Activated naive CD4-positive, alpha-beta T cell treated with anti-CD3 and anti-CD28 coated beads, Interleukin-2, amount 50 U/mL, for 24 hours (primary cell): ENCODE measurements around the gene NFIX.
A peak's percentile ranks its signal among the peaks of the same experiment; 100 is the strongest.
"Not testable (repeated sequence)": the region's sequence is repeated elsewhere in the genome, so short reads cannot be mapped to it uniquely, and the experiment has no call there.

Experiments
- H3K27ac Mint-ChIP-seq: one replicate; pipeline ENCODE4 v1.8.0; 2021; ENCODE audit warnings: mild to moderate bottlenecking, mixed read lengths
- H3K27me3 Mint-ChIP-seq: one replicate; pipeline ENCODE4 v1.8.0; 2021; ENCODE audit warnings: mixed read lengths
- H3K36me3 Mint-ChIP-seq: one replicate; pipeline ENCODE4 v1.8.0; 2021; ENCODE audit warnings: mixed read lengths
- H3K4me1 Mint-ChIP-seq: one replicate; pipeline ENCODE4 v1.8.0; 2021; ENCODE audit warnings: mixed read lengths
- H3K4me3 Mint-ChIP-seq: one replicate; pipeline ENCODE4 v1.8.0; 2021; ENCODE audit warnings: mild to moderate bottlenecking, mixed read lengths
- H3K9me3 Mint-ChIP-seq: one replicate; pipeline ENCODE4 v1.8.0; 2021; ENCODE audit warnings: mixed read lengths

The NFIX gene

DNA sequence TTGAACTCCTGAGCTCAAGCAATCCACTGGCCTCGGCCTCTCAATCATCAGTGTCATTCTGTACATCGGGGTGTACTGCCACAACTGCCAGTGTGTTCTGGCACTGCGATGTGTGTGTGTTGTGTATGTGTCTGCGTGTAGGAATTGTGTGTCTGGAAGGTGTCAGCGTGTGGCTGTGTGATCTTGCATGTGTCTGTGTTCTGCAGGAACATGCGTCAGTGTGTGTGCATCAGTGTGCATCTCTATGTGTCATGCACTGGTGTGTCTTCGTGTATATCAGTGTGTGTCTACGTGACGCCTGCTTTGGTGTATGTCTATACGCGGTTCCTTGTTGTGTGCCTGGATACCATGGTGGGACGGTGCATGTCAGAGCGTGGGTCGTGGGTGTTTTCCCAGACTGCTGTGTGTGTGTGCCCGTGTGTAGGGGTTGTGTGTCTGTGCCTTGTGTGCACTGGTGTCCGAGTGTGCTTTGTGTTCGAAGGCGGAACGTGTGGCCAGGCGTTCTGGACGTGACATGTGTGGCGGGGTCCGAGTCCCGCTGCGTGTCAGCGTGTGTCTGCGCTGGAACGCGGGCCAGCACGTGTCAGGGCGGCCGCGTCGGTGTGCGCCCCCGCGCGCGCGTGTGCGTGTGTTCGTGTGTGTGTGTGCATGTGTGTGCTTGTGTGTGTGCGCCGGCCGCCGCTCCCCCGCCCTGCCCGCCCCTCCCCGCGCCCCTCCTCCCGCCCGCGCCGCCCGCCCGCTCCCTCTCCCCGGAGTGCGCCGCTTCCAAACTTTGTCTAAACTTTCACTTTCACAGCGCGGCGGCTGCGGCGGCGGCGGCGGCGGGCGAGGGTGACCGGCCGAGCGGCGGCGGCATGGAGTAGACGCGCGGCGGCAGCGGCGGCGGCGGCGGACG is at the start of gene NFIX:
Gene NFIX, plus strand, starts transcription at position 775 of the 895 bp plus-strand sequence. CDS start 363 bp downstream, outside the sequence.
- Mint-ChIP-seq H3K27me3 (no peaks in the 10 kb centered on the region), H3K27ac (peak within 1 kb of the TSS; percentile 88), H3K4me1 (peaks cover 12% of the 10 kb centered on the region), H3K4me3 (peak within 1 kb of the TSS; percentile 92), H3K9me3 (no peaks in the 10 kb centered on the region), H3K36me3 (no peaks in the 10 kb centered on the region)

DNA sequence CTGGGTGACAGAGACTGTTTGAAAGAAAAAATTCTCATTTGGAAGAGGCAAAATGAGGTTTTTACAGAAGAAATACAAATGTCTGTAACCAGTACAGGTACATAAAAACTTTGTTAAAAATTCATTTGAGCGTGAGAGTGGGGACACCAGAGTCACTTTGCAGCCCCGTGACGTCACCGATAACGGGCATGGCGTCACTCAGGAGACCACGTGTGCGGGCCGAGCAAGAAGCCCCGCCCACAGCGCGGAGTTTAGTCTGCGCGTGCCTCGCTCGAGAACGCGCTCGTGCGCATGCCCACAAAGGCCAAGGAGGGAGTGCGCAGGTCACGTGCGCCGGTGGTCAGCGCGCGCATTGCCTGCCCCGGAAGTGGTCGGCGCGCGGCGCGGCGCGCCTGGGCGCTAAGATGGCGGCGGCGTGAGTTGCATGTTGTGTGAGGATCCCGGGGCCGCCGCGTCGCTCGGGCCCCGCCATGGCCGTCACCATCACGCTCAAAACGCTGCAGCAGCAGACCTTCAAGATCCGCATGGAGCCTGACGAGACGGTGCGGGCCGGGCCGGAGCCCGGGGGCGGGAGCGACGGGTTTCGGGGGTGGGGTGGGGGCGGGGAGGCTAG is 49.7 kb upstream of the NFIX start, which contains the start of gene RAD23A:
Gene RAD23A, plus strand, starts transcription at position 384 of the 613 bp plus-strand sequence. Its CDS starts 87 bp downstream, at position 471.
- H3K4me3 Mint-ChIP-seq: peak within 1 kb of the TSS; percentile 90
- H3K36me3 Mint-ChIP-seq: peaks cover 24% of the 10 kb centered on the region
- H3K27ac Mint-ChIP-seq: peak within 1 kb of the TSS; percentile 97
- H3K27me3 Mint-ChIP-seq: no peaks in the 10 kb centered on the region
- H3K9me3 Mint-ChIP-seq: no peaks in the 10 kb centered on the region
- peaks cover 39% of the 10 kb centered on the region for H3K4me1 Mint-ChIP-seq

DNA sequence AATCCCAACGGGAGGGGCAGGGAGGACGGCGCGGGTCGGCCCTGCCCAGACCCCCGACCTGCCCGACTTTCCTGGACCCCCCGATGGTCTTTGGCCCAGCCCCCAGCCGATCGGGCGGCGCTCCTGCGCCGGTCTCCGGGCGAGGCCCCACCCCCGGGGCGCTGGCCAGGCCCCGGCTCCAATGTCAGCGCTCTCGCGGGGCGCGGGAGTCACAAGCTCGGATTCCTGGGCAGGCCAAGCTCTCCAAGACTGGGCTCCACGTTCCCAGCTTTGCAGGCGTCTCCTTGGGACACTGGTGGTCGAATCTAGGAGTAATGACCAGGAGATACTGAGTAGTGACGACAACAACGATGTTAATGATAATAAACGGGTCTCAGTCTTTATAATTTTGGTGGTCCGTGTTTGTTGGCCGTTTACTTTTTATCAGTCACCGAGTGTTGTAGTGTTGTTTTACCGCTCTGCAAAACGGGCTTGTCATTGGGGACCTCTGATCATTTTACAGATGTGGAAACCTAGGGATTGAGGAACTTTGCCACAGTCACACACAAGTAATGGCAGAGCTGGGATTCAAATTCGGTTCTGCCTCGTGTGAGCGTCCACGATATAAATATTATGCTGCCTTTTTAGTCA is 49.1 kb upstream of the NFIX start:
- Mint-ChIP-seq H3K27me3 (no peaks in the 10 kb centered on the region), H3K27ac (peak overlapping the region; percentile 86), H3K9me3 (no peaks in the 10 kb centered on the region), H3K36me3 (peaks cover 22% of the 10 kb centered on the region), H3K4me3 (peak overlapping the region; percentile 90), H3K4me1 (peaks cover 36% of the 10 kb centered on the region)

DNA sequence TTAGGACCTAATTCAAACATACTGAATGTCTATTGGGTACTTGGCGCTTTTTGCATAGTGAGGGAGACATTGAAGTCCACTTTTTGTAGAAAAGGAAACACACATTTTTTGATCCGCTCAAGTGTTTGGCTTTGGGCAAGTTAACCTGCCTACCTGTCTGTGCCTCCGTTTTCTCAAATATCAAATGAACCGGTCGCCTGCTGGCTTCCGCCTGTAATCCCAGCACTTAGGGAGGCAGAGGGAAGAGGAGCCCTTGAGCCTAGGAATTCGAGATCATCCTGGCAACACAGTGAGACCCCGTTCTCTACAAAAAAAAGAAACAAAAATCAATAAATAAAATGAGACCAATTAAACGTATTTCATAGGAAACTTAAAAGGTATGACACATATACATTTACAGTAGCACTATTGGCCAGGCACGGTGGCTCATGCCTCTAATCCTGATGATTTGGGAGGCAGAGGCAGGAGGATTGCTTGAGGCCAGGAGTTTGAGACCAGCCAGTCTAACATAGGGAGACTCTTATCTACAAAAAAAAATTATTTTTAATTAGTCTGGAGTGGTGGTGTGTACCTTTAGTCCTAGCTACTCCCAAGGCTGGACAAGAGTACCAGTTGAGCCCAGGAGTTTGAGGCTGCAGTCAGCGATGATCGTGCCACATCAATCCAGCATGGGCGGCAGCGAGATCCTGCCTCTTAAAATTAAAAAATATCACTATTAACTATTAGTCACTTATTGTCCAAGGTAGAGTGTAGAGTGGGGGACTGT is 48.4 kb upstream of the NFIX start:
- H3K4me3 Mint-ChIP-seq: peak overlapping the region; percentile 90
- no peaks in the 10 kb centered on the region for H3K27me3 Mint-ChIP-seq
- peaks cover 36% of the 10 kb centered on the region for H3K4me1 Mint-ChIP-seq
- peaks cover 23% of the 10 kb centered on the region for H3K36me3 Mint-ChIP-seq
- H3K9me3 Mint-ChIP-seq: no peaks in the 10 kb centered on the region
- peak overlapping the region; percentile 86 for H3K27ac Mint-ChIP-seq

DNA sequence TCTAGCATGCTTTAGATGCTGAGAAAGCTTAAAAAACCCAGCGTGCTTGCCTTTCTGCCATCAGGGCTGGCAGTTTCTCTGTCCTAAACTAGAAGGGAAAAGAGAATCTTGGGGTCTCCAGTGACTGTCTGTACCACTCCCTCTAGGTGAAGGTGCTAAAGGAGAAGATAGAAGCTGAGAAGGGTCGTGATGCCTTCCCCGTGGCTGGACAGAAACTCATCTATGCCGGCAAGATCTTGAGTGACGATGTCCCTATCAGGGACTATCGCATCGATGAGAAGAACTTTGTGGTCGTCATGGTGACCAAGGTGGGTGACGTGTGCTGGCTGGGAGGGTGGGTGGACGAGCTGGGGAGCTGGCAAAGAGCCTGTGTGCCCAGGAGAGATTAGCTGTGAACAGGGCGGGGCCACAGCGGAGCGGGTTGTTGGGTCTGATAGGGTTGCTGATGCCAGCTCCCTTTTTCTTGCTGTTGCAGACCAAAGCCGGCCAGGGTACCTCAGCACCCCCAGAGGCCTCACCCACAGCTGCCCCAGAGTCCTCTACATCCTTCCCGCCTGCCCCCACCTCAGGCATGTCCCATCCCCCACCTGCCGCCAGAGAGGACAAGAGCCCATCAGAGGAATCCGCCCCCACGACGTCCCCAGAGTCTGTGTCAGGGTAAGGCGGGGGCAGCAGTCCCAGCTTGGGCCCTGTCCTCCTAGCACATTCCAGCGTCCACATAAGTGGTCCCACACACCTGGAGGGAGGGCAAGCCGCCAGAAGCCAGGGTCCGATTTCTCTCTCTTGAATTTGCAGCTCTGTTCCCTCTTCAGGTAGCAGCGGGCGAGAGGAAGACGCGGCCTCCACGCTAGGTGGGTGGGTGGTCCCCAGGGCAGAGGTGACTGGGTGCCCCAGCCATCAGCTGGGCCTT is 47.3 kb upstream of the NFIX start:
- peaks cover 30% of the 10 kb centered on the region for H3K4me1 Mint-ChIP-seq
- peak overlapping the region; percentile 17 for H3K4me3 Mint-ChIP-seq
- peak overlapping the region; percentile 18 for H3K27ac Mint-ChIP-seq
- no peaks in the 10 kb centered on the region for H3K9me3 Mint-ChIP-seq
- no peaks in the 10 kb centered on the region for H3K27me3 Mint-ChIP-seq
- peaks cover 21% of the 10 kb centered on the region for H3K36me3 Mint-ChIP-seq

DNA sequence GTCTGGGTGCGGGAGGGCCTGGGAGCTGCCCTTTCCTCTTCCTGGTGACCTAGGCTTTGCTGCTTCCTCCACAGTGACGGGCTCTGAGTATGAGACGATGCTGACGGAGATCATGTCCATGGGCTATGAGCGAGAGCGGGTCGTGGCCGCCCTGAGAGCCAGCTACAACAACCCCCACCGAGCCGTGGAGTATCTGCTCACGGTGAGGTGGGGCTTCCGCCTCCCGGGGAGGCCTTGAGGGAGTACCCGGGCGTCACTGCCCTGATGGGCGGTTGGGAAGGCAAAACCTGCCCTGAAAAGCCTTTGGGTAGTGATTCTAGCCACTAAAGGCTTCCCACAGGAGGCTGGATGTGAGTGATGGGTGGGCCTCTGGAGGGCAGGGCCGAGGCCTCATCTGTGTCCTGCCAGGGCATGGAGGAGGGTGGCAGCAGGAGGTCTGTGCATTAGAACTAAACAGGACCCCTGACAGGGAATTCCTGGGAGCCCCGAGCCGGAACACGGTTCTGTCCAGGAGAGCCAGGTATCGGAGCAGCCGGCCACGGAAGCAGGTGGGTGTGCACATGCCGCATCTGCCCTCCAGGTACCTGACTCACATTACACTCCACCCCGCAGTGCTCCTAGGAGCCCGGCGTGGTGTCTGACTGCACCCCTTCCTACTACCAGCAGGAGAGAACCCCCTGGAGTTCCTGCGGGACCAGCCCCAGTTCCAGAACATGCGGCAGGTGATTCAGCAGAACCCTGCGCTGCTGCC is 46.5 kb upstream of the NFIX start:
- H3K27me3 Mint-ChIP-seq: no peaks in the 10 kb centered on the region
- no peak overlapping the region for H3K27ac Mint-ChIP-seq
- no peaks in the 10 kb centered on the region for H3K9me3 Mint-ChIP-seq
- H3K4me1 Mint-ChIP-seq: peaks cover 23% of the 10 kb centered on the region
- H3K36me3 Mint-ChIP-seq: peaks cover 17% of the 10 kb centered on the region
- H3K4me3 Mint-ChIP-seq: no peak overlapping the region

DNA sequence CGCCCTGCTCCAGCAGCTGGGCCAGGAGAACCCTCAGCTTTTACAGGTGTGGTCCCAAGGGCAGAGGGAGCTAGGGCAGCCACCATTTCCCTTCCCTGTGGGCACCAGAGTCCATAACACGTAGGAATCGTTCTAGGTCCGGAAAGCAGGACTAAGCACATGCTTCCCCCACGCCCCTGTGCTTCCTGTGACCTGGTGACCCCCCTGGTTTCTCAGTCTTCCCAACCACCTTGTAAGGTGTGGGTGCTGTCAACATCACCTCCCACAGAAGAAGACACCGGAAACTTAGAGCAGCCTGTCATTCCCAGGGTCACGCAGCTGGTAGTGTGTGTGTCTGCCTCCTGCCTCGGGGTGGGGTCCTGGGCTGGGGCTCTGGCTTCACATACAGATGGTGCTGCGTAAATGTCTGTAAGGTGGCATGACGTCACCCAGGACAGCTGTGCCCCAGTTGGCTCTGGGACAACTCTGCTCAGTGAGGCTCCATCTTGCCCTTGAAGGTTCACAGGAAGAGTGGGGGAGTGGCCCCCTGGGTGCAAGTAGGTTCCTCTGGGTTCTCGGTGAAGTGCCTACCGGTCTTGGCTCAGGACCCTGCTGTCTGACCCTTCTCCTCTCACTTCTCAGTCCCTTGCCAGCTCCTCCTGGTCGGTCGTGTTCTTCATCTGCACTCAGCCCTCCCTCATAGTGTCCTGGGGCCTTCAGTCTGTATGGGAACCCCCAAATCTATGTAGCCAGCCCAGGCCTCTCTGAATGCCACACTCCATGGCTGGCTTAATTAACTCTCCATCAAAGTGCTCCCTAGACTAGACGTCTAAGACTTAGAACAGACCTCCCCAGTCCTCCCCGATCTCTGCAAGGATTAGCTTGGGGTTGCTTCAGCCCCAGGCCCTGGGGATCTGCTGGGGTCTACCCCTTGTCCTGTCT is 45.7 kb upstream of the NFIX start:
- Mint-ChIP-seq H3K27me3 (no peaks in the 10 kb centered on the region), H3K9me3 (no peaks in the 10 kb centered on the region), H3K4me3 (no peak overlapping the region), H3K4me1 (peaks cover 22% of the 10 kb centered on the region), H3K36me3 (peaks cover 15% of the 10 kb centered on the region), H3K27ac (peak overlapping the region; percentile 85)

DNA sequence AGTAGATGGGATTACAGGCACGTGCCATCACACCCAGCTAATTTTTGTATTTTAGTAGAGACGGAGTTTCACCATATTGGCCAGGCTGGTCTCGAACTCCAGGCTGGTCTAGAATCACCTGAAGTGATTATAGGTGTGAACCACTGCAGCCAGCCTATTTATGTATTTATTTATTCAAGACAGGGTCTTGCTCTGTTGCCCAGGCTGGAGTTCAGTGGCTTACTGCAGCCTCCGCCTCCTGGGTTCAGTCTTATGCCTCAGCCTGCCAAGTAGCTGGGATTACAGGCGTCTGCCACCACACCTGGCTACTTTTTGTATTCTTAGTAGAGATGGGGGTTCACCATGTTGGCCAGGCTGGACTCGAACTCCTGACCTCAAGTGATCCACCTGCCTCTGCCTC is 43.2 kb upstream of the NFIX start:
- H3K9me3 Mint-ChIP-seq, H3K27ac Mint-ChIP-seq, H3K27me3 Mint-ChIP-seq, H3K4me3 Mint-ChIP-seq: not testable (repeated sequence)
- Mint-ChIP-seq H3K36me3 (peaks cover 12% of the 10 kb centered on the region), H3K4me1 (peaks cover 24% of the 10 kb centered on the region)

DNA sequence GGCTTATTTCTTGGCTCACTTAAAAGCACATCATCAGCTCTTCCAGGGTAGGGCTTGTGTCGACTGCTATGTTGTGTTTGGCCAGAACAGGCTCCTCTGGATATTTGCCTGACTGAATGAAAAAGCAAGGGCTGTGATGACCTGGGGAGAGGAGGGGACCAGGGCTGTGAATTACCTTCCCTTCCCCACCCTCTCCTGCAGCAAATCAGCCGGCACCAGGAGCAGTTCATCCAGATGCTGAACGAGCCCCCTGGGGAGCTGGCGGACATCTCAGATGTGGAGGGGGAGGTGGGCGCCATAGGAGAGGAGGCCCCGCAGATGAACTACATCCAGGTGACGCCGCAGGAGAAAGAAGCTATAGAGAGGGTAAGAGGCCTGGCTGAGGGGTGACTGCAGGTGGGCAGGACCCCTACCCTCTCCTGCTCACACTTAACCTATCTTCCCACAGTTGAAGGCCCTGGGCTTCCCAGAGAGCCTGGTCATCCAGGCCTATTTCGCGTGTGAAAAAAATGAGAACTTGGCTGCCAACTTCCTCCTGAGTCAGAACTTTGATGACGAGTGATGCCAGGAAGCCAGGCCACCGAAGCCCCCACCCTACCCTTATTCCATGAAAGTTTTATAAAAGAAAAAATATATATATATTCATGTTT is 42.7 kb upstream of the NFIX start:
- H3K9me3 Mint-ChIP-seq: no peaks in the 10 kb centered on the region
- no peaks in the 10 kb centered on the region for H3K27me3 Mint-ChIP-seq
- no peak overlapping the region for H3K4me3 Mint-ChIP-seq
- peaks cover 23% of the 10 kb centered on the region for H3K4me1 Mint-ChIP-seq
- H3K36me3 Mint-ChIP-seq: peaks cover 11% of the 10 kb centered on the region
- H3K27ac Mint-ChIP-seq: peak overlapping the region; percentile 8

DNA sequence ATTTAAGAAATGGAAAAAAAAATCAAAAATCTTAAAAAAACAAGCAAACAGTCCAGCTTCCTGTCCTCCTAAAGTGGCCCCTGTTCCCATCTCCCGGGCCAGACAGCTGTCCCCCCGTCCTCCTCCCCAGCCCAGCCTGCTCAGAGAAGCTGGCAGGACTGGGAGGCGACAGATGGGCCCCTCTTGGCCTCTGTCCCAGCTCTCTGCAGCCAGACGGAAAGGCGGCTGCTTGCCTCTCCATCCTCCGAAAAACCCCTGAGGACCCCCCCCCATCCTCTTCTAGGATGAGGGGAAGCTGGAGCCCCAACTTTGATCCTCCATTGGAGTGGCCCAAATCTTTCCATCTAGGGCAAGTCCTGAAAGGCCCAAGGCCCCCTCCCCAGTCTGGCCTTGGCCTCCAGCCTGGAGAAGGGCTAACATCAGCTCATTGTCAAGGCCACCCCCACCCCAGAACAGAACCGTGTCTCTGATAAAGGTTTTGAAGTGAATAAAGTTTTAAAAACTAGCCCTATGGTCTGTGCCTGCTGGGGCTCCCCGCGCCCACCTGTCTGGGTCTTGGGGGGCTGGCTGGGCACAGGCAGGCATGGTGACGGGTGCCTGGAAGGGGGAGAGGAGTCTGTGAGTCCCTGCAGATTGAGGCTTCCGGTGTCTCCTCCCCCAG is 42.0 kb upstream of the NFIX start:
- H3K27me3 Mint-ChIP-seq: no peaks in the 10 kb centered on the region
- no peak overlapping the region for H3K27ac Mint-ChIP-seq
- peaks cover 8% of the 10 kb centered on the region for H3K36me3 Mint-ChIP-seq
- no peak overlapping the region for H3K4me3 Mint-ChIP-seq
- no peaks in the 10 kb centered on the region for H3K9me3 Mint-ChIP-seq
- peaks cover 20% of the 10 kb centered on the region for H3K4me1 Mint-ChIP-seq

DNA sequence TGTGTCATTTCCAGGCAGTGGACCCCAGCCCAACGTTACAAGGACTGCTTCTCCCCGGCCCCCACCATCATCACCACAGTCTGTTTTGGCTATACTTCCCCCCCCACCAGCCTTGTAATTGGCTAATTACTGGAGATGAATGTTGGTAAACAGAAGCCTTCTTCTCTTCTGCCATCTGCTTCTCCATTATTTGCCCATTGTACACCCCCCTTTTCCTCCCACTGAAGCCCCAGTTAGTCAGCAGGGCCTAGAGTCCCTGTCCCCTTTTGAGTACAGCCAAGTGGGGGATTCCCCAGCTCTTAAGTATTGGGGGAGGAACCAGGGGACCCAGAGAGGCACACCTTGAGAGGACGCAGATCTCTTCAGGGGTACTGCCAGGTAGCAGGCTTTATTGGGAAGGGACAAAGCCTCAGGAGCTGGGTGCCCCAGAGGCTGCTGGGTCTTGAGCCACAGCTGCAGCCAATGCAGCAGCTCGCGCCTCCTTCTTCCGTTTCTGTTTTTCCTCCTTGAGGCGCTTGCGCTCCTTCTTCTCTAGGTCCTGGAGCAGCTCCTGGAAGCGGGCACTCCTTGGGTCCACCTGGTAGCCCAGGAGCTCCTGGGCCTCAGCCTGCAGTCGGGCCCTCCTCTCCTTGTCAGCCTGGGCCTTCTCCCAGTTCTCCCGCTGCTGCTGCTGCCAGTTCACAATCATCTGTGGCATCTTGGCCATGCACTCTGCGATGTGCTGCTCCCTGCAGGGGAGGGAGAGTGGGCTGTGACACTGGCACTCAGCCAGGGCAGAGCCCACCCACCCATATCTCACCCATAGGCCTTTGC is 41.3 kb upstream of the NFIX start:
- Mint-ChIP-seq H3K4me1 (peaks cover 20% of the 10 kb centered on the region), H3K36me3 (peaks cover 8% of the 10 kb centered on the region), H3K9me3 (no peaks in the 10 kb centered on the region), H3K27ac (peak overlapping the region; percentile 47), H3K4me3 (peak overlapping the region; percentile 43), H3K27me3 (no peaks in the 10 kb centered on the region)

DNA sequence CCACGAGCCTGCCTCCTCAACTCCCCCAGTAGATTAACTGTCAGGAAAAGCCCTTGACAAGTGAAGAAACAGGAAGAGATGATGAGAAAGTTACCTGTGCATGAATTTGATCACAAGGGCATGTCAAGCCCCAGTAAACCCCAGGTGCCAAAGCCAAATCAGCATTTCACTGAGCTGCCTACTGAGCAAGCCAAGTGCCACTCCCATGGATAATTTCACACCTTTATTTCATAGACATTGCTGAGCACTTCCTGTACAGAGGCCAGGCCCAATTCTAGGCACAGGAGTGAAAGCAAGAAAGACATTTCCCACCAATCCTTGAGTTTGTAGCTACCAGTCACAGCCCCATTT is 40.7 kb upstream of the NFIX start:
- H3K4me1 Mint-ChIP-seq: peaks cover 20% of the 10 kb centered on the region
- H3K4me3 Mint-ChIP-seq: peak overlapping the region; percentile 43
- no peaks in the 10 kb centered on the region for H3K27me3 Mint-ChIP-seq
- H3K36me3 Mint-ChIP-seq: peaks cover 8% of the 10 kb centered on the region
- no peaks in the 10 kb centered on the region for H3K9me3 Mint-ChIP-seq
- peak overlapping the region; percentile 47 for H3K27ac Mint-ChIP-seq
